GM10266 (cell line): ENCODE results near the gene CNGB1.
"Not testable (repeated sequence)": the region's sequence is repeated elsewhere in the genome, so short reads cannot be mapped to it uniquely, and the experiment has no call there.

ENCODE experiments used
- DNase-seq: peaks from one replicate; pipeline ENCODE4 v3.0.0; 2012; ENCODE audit errors: extremely low spot score
- TF ChIP-seq, protein P1 (sequence below): IDR thresholded peaks from 2 replicates; pipeline ENCODE4 v1.5.1; 2012; ENCODE audit warnings: mild to moderate bottlenecking, low read depth; ENCODE audit not compliant: control insufficient read depth, insufficient read depth; ENCODE audit errors: missing control alignments

The CNGB1 gene

DNA sequence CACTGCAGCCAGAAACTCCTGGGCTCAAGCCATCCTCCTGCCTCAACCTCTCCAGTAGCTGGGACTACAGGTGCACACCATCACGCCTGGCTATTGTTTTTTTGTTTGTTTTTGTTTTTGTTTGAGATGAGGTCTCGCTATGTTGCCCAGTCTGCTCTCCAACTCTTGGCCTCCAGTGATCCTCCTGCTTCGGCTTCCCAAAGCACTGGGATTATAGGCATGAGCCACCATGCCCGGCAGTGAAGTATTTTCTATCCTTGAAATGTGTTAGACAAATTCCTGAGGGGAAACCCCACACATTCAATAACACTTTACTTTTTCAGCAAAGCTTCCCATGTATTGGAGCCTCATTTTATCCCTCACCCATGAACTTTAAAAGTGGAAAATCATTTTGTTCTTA lies 87.4 kb downstream of the CNGB1 start:
- TF ChIP-seq, protein P1, sequence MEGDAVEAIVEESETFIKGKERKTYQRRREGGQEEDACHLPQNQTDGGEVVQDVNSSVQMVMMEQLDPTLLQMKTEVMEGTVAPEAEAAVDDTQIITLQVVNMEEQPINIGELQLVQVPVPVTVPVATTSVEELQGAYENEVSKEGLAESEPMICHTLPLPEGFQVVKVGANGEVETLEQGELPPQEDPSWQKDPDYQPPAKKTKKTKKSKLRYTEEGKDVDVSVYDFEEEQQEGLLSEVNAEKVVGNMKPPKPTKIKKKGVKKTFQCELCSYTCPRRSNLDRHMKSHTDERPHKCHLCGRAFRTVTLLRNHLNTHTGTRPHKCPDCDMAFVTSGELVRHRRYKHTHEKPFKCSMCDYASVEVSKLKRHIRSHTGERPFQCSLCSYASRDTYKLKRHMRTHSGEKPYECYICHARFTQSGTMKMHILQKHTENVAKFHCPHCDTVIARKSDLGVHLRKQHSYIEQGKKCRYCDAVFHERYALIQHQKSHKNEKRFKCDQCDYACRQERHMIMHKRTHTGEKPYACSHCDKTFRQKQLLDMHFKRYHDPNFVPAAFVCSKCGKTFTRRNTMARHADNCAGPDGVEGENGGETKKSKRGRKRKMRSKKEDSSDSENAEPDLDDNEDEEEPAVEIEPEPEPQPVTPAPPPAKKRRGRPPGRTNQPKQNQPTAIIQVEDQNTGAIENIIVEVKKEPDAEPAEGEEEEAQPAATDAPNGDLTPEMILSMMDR = no peak
- no peak for DNase-seq

DNA sequence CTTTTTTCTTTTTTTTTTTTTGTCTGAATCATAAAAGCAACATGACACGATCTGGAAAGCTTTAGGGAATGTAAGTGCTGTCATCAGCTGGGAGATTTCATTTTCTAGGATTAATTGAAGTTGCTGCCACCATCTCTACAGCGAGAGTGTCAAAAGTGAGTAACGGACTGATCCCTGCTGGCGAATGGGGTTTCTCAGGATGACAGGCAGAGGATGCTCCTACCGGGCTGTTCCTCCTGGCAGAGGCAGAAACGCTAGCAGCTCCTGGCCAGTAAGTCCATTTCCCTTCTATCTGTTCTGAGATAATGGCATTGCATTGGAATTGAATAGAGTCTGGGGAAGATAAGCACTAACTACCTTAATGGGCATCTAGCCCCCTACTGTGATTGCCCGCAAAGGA lies 88.1 kb downstream of the CNGB1 start:
- TF ChIP-seq, protein P1 = no peak
- no peak for DNase-seq

GRCh38 chr16:57882206-57882605 lies 88.7 kb downstream of the CNGB1 start:
- TF ChIP-seq, protein P1 = no peak

DNA sequence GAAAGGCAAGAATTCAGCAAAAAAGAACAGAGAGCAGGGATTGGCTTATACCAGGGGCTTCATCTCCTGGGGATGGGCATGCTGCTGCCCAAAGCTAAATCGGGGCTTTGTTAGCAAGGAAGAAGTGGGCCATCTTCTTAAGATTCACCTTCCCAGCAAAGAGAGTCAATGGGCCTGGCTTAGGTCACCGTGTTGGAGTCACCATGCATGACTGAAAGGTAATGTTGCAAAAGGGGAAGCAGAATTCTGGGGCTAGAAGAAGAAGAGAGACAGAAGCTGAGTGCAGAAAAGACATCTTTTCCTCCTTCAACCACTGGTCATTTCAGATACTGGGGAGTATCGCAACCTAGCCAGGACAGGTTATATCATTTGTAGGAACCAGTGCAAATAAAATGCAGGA lies 92.3 kb downstream of the CNGB1 start:
- no peak for DNase-seq
- TF ChIP-seq, protein P1 = no peak

More at GRCh38 chr16:57882206-57882605, 88.7 kb downstream of the CNGB1 start:
- DNase-seq = no peak

GRCh38 chr16:57876210-57876609 lies 94.7 kb downstream of the CNGB1 start:
- no peak for DNase-seq

GRCh38 chr16:57875347-57875746 lies 95.6 kb downstream of the CNGB1 start:
- DNase-seq = no peak
- TF ChIP-seq, protein P1 = no peak

More at GRCh38 chr16:57876210-57876609, 94.7 kb downstream of the CNGB1 start:
- TF ChIP-seq, protein P1 = no peak

- TF ChIP-seq, protein P1 = no peak
- no peak for DNase-seq
These were observed 97.7 kb downstream of the CNGB1 start for GRCh38 chr16:57873218-57873617.

- not testable (repeated sequence) for DNase-seq
These were observed 98.2 kb downstream of the CNGB1 start for GRCh38 chr16:57872764-57873163.
